Activated CD8-positive, alpha-beta T cell treated with anti-CD3 and anti-CD28 coated beads for 36 hours (primary cell): ENCODE data around the gene CC2D1A. TPM values are rescaled to one million over a fixed set of nuclear protein-coding genes. Genes with fewer than 3 reads are reported as not detected.

Experiments used
- ATAC-seq: fragments of 200-7000 bp; cut with Tn5 transposase; one replicate; pipeline ENCODE4 v1.10.0; 2021; ENCODE audit warnings: mild to moderate bottlenecking, moderate library complexity
- CTCF ChIA-PET: fragments of 350-600 bp; sonication (Branson Sonifier 250); formaldehyde crosslinking; loops from one replicate; lab custom pipeline; 2021; ENCODE audit warnings: antibody characterized with exemption; lab: Charles Lee
- POLR2A ChIA-PET: fragments of 350-600 bp; sonication (Branson Sonifier 250); formaldehyde crosslinking; loops from one replicate; lab custom pipeline; 2021; ENCODE audit warnings: antibody characterized with exemption; lab: Charles Lee
- DNase-seq: peaks from one replicate; pipeline ENCODE4 v3.0.0-alpha.2; 2020
- H3K27ac Mint-ChIP-seq: one replicate; pipeline ENCODE4 v1.8.0; 2021; ENCODE audit warnings: mild to moderate bottlenecking, mixed read lengths
- H3K27me3 Mint-ChIP-seq: one replicate; pipeline ENCODE4 v1.8.0; 2021; ENCODE audit warnings: mixed read lengths
- H3K36me3 Mint-ChIP-seq: one replicate; pipeline ENCODE4 v1.8.0; 2021; ENCODE audit warnings: low read depth, mixed read lengths
- H3K4me1 Mint-ChIP-seq: one replicate; pipeline ENCODE4 v1.8.0; 2021; ENCODE audit warnings: low read depth, mixed read lengths
- H3K4me3 Mint-ChIP-seq: one replicate; pipeline ENCODE4 v1.8.0; 2021; ENCODE audit warnings: mild to moderate bottlenecking, moderate library complexity, mixed read lengths
- H3K9me3 Mint-ChIP-seq: one replicate; pipeline ENCODE4 v1.8.0; 2021; ENCODE audit warnings: mixed read lengths
- CTCF ChIP-seq: fragments of 200-600 bp; IDR thresholded peaks from one replicate; pipeline ENCODE4 v1.8.0; 2022; ENCODE audit warnings: antibody characterized with exemption, mild to moderate bottlenecking
- intact Hi-C: fragments of 100-400 bp; cut with micrococcal nuclease; formaldehyde crosslinking; loops from one replicate; pipeline ENCODE4 v1.10.0; 2022
- total RNA-seq, 2 experiments: library from RNA; stranded (reverse); gene quantifications; one replicate each; pipeline ENCODE4 v1.2.3, GENCODE V29; 2021

CC2D1A gene
- total RNA-seq, 2 experiments from 2014 or later: 22.4 to 23.8 TPM

GRCh38 chr19:13974073-13974472 lies 68.1 kb downstream of the CC2D1A start:
- Mint-ChIP-seq H3K36me3 (peaks cover 9% of the 10 kb centered on the region), H3K27me3 (no peaks in the 10 kb centered on the region), H3K27ac (peak overlapping the region; percentile 71), H3K4me3 (no peak overlapping the region), H3K9me3 (no peaks in the 10 kb centered on the region), H3K4me1 (peaks cover 8% of the 10 kb centered on the region)
- TF ChIP-seq CTCF: no peak
- DNase-seq: peak; percentile 67
- POLR2A ChIA-PET: interaction anchor here (0.9 to 1.2 kb wide), 4 partner anchors 11 to 73 kb away, joined by 3 to 5 read pairs (median 3); partner anchors contain the start of gene IL27RA
- intact Hi-C loops: no loop called here
- CTCF ChIA-PET: no interaction called here
- peak; percentile 72 for ATAC-seq

- intact Hi-C loops: no loop called here
- Mint-ChIP-seq H3K36me3 (peaks cover 7% of the 10 kb centered on the region), H3K9me3 (no peaks in the 10 kb centered on the region), H3K4me1 (peaks cover 14% of the 10 kb centered on the region), H3K4me3 (no peak overlapping the region), H3K27ac (no peak overlapping the region), H3K27me3 (no peaks in the 10 kb centered on the region)
- TF ChIP-seq CTCF: no peak
- CTCF ChIA-PET: no interaction called here
- no peak for DNase-seq
- ATAC-seq: no peak
- POLR2A ChIA-PET: interaction anchor here (1.7 kb wide), 1 partner anchor 9 kb away, joined by 7 read pairs; no protein-coding TSS in a partner anchor
These were observed 69.9 kb downstream of the CC2D1A start for GRCh38 chr19:13975870-13976269.

GRCh38 chr19:13976446-13976845 lies 70.4 kb downstream of the CC2D1A start:
- Mint-ChIP-seq H3K27me3 (no peaks in the 10 kb centered on the region), H3K4me3 (no peak overlapping the region), H3K27ac (no peak overlapping the region), H3K36me3 (peaks cover 5% of the 10 kb centered on the region), H3K9me3 (no peaks in the 10 kb centered on the region), H3K4me1 (peaks cover 14% of the 10 kb centered on the region)
- no peak for DNase-seq
- intact Hi-C loops: no loop called here
- no peak for TF ChIP-seq CTCF
- POLR2A ChIA-PET: interaction anchor here (1.6 to 1.7 kb wide), 2 partner anchors 9 to 76 kb away, joined by 3 to 7 read pairs; no protein-coding TSS in a partner anchor
- no peak for ATAC-seq
- CTCF ChIA-PET: no interaction called here

- Mint-ChIP-seq H3K27me3 (no peaks in the 10 kb centered on the region), H3K4me3 (no peak overlapping the region), H3K9me3 (no peaks in the 10 kb centered on the region), H3K36me3 (peaks cover 8% of the 10 kb centered on the region), H3K4me1 (peaks cover 17% of the 10 kb centered on the region), H3K27ac (peak overlapping the region; percentile 49)
- DNase-seq: no peak
- intact Hi-C loops: no loop called here
- CTCF ChIA-PET: interaction anchor here (1.2 to 1.7 kb wide), 3 partner anchors 11 to 67 kb away, joined by 3 to 4 read pairs (median 3); no protein-coding TSS in a partner anchor
- ATAC-seq: no peak
- no peak for TF ChIP-seq CTCF
- POLR2A ChIA-PET: interaction anchor here (0.5 to 2.4 kb wide), 6 partner anchors 15 to 75 kb away, joined by 3 to 18 read pairs (median 3); partner anchors contain the start of gene IL27RA
These were observed 71.8 kb downstream of the CC2D1A start for GRCh38 chr19:13977803-13978202.
